ENCODE data around the gene PTPRN2.

- no peak for TF ChIP-seq CTCF (IDR thresholded peaks at IDR 0.05)
- no peak for TF ChIP-seq EP300 (IDR thresholded peaks at IDR 0.05)
- no peak for TF ChIP-seq POLR2AphosphoS5 (IDR thresholded peaks at IDR 0.05)
Measured at GRCh38 chr7:157676001-157676400, 911.6 kb downstream of the PTPRN2 start.
